Fibroblast of mammary gland (primary cell): Measurements from ENCODE around the gene XAB2.

Source experiments
- DNase-seq: peaks from one replicate; pipeline ENCODE4 v3.0.0-alpha.2; 2010; ENCODE audit warnings: low read depth
- H3K4me3 ChIP-seq: 2 replicates; pipeline ENCODE4 v1.5.1; 2011; ENCODE audit warnings: low read depth, mild to moderate bottlenecking, low read length, moderate library complexity; ENCODE audit not compliant: control insufficient read depth
- CTCF ChIP-seq: conservative IDR thresholded peaks from 2 replicates; pipeline ENCODE4 v1.5.1; 2011; ENCODE audit warnings: low read depth, low read length, inconsistent platforms; ENCODE audit not compliant: control insufficient read depth, insufficient read depth

XAB2 gene

GRCh38 chr19:7633698-7634097 lies 4.4 kb upstream of the XAB2 start, which contains the start of gene PCP2:
Gene PCP2, minus strand, starts transcription at chr19:7633719. Its CDS starts 262 bp downstream, at chr19:7633457.
- no peak for DNase-seq
- no peak for TF ChIP-seq CTCF
- H3K4me3 ChIP-seq = no peak within 1 kb of the TSS

GRCh38 chr19:7632340-7633203 lies 3.2 kb upstream of the XAB2 start:
- no peak for DNase-seq
- no peak for TF ChIP-seq CTCF
- no peak overlapping the region for H3K4me3 ChIP-seq

GRCh38 chr19:7631577-7631976 lies 2.2 kb upstream of the XAB2 start:
- H3K4me3 ChIP-seq = no peak overlapping the region
- TF ChIP-seq CTCF = no peak

GRCh38 chr19:7628589-7629311 lies 595 bp downstream of the XAB2 start:
- peak overlapping the region; percentile 100 for H3K4me3 ChIP-seq
- no peak for TF ChIP-seq CTCF
- DNase-seq = no peak

More at GRCh38 chr19:7631577-7631976, 2.2 kb upstream of the XAB2 start:
- no peak for DNase-seq

GRCh38 chr19:7627166-7627565 lies 2.2 kb downstream of the XAB2 start:
- no peak for TF ChIP-seq CTCF
- H3K4me3 ChIP-seq = no peak overlapping the region
- no peak for DNase-seq

- TF ChIP-seq CTCF = no peak
- no peak overlapping the region for H3K4me3 ChIP-seq
These were observed 3.5 kb downstream of the XAB2 start for GRCh38 chr19:7625763-7626372.

More at GRCh38 chr19:7625763-7626372, 3.5 kb downstream of the XAB2 start:
- DNase-seq = no peak
